Measurements from ENCODE around the gene SCPEP1. TPM values are rescaled to one million over a fixed set of nuclear protein-coding genes. Genes with fewer than 3 reads are reported as not detected.

The SCPEP1 gene
- total RNA-seq, 1 experiment from 2014 or later, result 29.6 TPM

GRCh38 chr17:56974055-56974454 lies 3.9 kb upstream of the SCPEP1 start:
- no peak overlapping the region for H3K27ac ChIP-seq (ENCODE audit: insufficient read length, low read depth, low read length)
- no peak overlapping the region for H2BK5ac ChIP-seq (ENCODE audit: insufficient read length, low read length)
- no CpG with 5 or more reads among the region's 2 CpGs for WGBS (ENCODE audit: extremely low coverage, insufficient read length, low lambda C conversion rate)
- no peak overlapping the region for H3K14ac ChIP-seq (ENCODE audit: insufficient read depth, low read length)
- 0 out of 2 replicates have a peak, but pooled peaks cover 3% of the 10 kb centered on the region for H3K27me3 Mint-ChIP-seq (ENCODE audit: low read depth)
- no peak overlapping the region for H3K4me2 ChIP-seq (ENCODE audit: insufficient read depth, insufficient read length, low read length)
- H3K27ac Mint-ChIP-seq, result no peak overlapping the region
- H3K79me2 ChIP-seq (ENCODE audit: insufficient read depth, low read length), result no peaks in the 10 kb centered on the region
- no peak overlapping the region for H3K4ac ChIP-seq (ENCODE audit: low read depth, low read length)
- H3K79me1 ChIP-seq (ENCODE audit: insufficient read depth, low read depth, low read length, poor library complexity, severe bottlenecking), result no peaks in the 10 kb centered on the region
- no peak overlapping the region for H2BK120ac ChIP-seq (ENCODE audit: low read depth, low read length, poor library complexity, severe bottlenecking)
- peaks cover 3 to 23% (median 5%) of the 10 kb centered on the region in 3 experiments; a peak in 6 of 7 replicates for H3K36me3 Mint-ChIP-seq (ENCODE audit: insufficient read depth in 1 of 3, low read depth in 3 of 3)
- H3K56ac ChIP-seq (ENCODE audit: insufficient read length, low read depth, low read length), result no peak overlapping the region
- no peak overlapping the region for H4K5ac ChIP-seq (ENCODE audit: insufficient read length, low read depth, low read length)
- H3K23me2 ChIP-seq (ENCODE audit: insufficient read length, low read depth, low read length, poor library complexity, severe bottlenecking), result peaks cover 15% of the 10 kb centered on the region
- no peaks in the 10 kb centered on the region for H3K9me3 ChIP-seq (ENCODE audit: control insufficient read depth, low read depth, low read length)
- no peak overlapping the region for H2BK20ac ChIP-seq (ENCODE audit: low read depth, low read length, poor library complexity, severe bottlenecking)
- peaks cover 33 to 35% of the 10 kb centered on the region in 2 experiments for H3K4me1 Mint-ChIP-seq
- no peak for TF ChIP-seq CTCF (conservative IDR thresholded peaks at IDR 0.05)
- no peaks in the 10 kb centered on the region; the same call in 1 of the 2 replicates for H3K4me1 ChIP-seq (ENCODE audit: insufficient read depth, low read length)
- H3K9ac ChIP-seq (ENCODE audit: extremely low read depth, insufficient read length, low read length), result no peak overlapping the region
- no peak overlapping the region for H3T11ph ChIP-seq (ENCODE audit: low read length)
- H2AFZ ChIP-seq (ENCODE audit: low read length), result no peak overlapping the region
- no peak overlapping the region for H4K91ac ChIP-seq (ENCODE audit: insufficient read length, low read depth, low read length)
- H4K20me1 ChIP-seq (ENCODE audit: control insufficient read depth, insufficient read depth, insufficient read length), result no peaks in the 10 kb centered on the region
- no peak for DNase-seq
- peaks cover 28 to 31% of the 10 kb centered on the region in 2 experiments for H3K9me3 Mint-ChIP-seq
- H2AK5ac ChIP-seq (ENCODE audit: insufficient read length, low read length), result no peak overlapping the region
- no peak overlapping the region for H2BK12ac ChIP-seq (ENCODE audit: insufficient read length, low read depth, low read length)
- H3K4me3 Mint-ChIP-seq, result no peak overlapping the region
- H4K8ac ChIP-seq (replicated peaks; ENCODE audit: insufficient read length, low read depth, low read length), result no peak overlapping the region
- no peak overlapping the region for H3K23ac ChIP-seq (ENCODE audit: insufficient read length, low read depth, low read length)
- H3K18ac ChIP-seq (ENCODE audit: insufficient read length, low read depth, low read length), result no peak overlapping the region
- H3K27me3 ChIP-seq (ENCODE audit: insufficient read depth, low read length), result no peaks in the 10 kb centered on the region
- H2BK15ac ChIP-seq (ENCODE audit: low read depth, low read length), result no peak overlapping the region
